ENCODE results near the gene UBA1.

- TF ChIP-seq POLR2AphosphoS5 (IDR thresholded peaks at IDR 0.05) (peak in 1 of 3 donors; percentile 11), CTCF (IDR thresholded peaks at IDR 0.05 in 8 of 11, conservative IDR thresholded peaks at IDR 0.05 in 3 of 11) (no peak), POLR2A (IDR thresholded peaks at IDR 0.05) (no peak)
Measured at GRCh38 chrX:47200385-47201150, 6.9 kb downstream of the UBA1 start.

All from spleen (tissue), 7 donors.